ENCODE data around the gene FMC1.

Gene FMC1

DNA sequence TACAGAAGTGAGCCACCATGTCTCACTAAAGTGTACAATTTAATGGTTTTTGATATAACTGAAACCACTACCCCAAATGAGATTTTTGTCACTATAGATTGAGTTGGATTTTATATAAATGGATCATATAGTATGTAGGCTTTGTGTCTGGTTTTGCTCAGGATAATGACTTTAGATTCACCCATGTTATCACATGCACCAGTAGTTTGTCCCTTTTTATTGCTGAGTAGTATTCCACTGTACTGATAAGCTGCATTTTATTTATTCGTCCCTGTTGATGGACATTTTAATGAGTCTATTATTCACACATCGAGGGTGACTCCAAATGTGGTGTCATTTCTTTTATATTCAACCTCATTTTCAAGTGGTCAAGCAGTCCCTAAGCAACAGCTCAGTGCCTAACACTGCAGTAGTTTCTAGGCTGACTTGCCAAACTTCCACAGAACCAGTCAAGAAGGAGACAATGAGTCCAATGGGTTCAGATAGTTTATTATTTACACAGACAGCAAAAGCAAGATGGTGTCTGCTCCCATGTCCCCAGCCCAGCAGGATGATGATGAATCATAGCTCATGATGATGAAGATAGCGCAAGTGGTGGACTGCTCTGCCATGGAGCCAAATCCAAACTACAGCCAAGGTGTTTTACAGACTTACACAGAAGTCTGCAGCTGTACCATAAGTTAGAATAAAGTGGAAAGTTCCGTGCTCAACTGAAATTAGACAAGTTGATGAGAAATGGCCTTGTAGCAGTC, 6.6 kb upstream of the FMC1 start:
- Histone ChIP-seq H3K9me3 (no peaks in the 10 kb centered on the region), H3K27me3 (no peaks in the 10 kb centered on the region), H3K36me3 (no peaks in the 10 kb centered on the region), H3K4me3 (ENCODE audit: low read depth in 1 of 2, low read length in 1 of 2) (no peak overlapping the region), H3K4me1 (ENCODE audit: control insufficient read depth in 1 of 2, insufficient read depth in 1 of 2, low read depth in 1 of 2, low read length in 1 of 2) (peaks cover under 1 to 9% of the 10 kb centered on the region in 2 experiments), H3K27ac (no peak overlapping the region)
- TF ChIP-seq, protein P1, sequence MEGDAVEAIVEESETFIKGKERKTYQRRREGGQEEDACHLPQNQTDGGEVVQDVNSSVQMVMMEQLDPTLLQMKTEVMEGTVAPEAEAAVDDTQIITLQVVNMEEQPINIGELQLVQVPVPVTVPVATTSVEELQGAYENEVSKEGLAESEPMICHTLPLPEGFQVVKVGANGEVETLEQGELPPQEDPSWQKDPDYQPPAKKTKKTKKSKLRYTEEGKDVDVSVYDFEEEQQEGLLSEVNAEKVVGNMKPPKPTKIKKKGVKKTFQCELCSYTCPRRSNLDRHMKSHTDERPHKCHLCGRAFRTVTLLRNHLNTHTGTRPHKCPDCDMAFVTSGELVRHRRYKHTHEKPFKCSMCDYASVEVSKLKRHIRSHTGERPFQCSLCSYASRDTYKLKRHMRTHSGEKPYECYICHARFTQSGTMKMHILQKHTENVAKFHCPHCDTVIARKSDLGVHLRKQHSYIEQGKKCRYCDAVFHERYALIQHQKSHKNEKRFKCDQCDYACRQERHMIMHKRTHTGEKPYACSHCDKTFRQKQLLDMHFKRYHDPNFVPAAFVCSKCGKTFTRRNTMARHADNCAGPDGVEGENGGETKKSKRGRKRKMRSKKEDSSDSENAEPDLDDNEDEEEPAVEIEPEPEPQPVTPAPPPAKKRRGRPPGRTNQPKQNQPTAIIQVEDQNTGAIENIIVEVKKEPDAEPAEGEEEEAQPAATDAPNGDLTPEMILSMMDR (IDR thresholded peaks at IDR 0.05), result no peak

DNA sequence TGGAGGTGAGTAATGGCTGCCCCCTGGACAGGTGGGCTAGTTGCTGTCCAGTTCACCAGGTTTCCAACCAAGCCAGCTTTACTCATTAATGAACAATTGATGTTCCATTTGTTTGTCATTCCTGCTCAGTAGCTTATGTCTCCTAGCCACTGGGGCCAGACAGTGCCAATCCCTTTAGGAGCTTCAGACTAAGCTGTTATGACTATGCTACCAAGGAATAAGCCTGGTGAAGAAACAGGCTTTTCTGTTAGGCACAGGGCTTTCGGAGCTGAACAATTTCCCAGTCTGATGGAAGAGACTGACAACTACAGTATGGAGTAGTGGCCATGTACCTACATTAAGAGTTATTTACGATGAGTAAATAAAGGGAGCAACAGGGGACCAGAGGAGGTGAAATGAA, 2.1 kb upstream of the FMC1 start:
- H3K4me1 ChIP-seq (ENCODE audit: control insufficient read depth in 1 of 2, insufficient read depth in 1 of 2, low read depth in 1 of 2, low read length in 1 of 2), result peaks cover 17 to 25% of the 10 kb centered on the region in 2 experiments
- H3K36me3 ChIP-seq, result no peaks in the 10 kb centered on the region
- H3K27me3 ChIP-seq, result no peaks in the 10 kb centered on the region
- TF ChIP-seq, protein P1 (IDR thresholded peaks at IDR 0.05), result no peak
- H3K9me3 ChIP-seq, result no peaks in the 10 kb centered on the region
- H3K27ac ChIP-seq, result peak overlapping the region; percentile 98
- no peak overlapping the region for H3K4me3 ChIP-seq (ENCODE audit: low read depth in 1 of 2, low read length in 1 of 2)

DNA sequence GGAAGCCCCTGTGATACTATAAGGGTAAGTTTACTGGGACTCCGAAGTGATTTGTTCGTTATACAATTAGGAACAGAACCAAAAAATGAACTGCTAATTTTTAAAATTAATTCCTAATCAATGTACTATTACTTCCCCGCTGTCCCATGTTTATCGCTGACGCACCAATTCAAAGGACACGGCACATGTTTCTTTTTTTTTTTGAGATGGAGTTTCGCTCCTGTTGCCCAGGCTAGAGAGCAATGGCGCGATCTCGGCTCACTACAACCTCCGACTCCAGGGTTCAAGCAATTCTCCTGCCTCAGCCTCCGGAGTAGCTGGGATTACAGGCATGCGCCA, 1.5 kb upstream of the FMC1 start:
- Histone ChIP-seq H3K27me3 (no peaks in the 10 kb centered on the region), H3K27ac (peak overlapping the region; percentile 98), H3K36me3 (no peaks in the 10 kb centered on the region), H3K4me1 (ENCODE audit: control insufficient read depth in 1 of 2, insufficient read depth in 1 of 2, low read depth in 1 of 2, low read length in 1 of 2) (peaks cover 17 to 25% of the 10 kb centered on the region in 2 experiments), H3K4me3 (ENCODE audit: low read depth in 1 of 2, low read length in 1 of 2) (peak overlapping the region; percentile 76 to 91), H3K9me3 (no peaks in the 10 kb centered on the region)
- TF ChIP-seq, protein P1 (IDR thresholded peaks at IDR 0.05), result no peak

DNA sequence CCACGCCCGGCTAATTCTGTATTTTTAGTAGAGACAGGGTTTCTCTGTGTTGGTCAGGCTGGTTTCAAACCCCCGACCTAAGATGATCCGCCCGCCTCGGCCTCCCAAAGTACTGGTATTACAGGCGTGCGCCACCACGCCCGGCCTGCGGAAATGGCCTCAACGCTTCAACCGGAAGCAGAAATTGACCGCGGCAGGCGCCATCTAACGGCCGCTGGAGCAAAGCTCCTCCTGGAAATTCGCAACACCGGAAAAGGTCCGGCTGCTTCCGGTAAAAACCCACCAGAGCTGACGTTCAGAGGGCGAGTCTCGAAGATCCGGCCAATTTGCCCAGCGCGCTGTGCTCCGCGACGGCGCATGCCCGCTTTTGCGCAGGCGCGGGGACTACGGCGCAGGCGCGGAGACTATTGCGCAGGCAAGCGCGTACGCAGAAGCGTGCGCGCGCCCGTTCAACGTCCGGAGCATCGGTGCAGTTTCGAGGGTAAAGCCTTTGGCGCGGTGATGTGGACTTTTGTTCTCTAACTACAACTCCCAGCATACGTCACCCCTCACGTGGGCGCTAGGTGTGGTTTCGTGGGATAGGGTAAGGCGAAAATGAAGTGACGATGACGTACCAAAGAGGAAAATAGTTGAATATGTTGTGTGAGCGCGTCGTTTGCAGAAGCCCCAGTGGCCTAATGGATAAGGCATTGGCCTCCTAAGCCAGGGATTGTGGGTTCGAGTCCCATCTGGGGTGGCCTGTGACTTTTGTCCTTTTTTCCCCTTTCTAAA, 915 bp upstream of the FMC1 start:
- Histone ChIP-seq H3K4me1 (ENCODE audit: control insufficient read depth in 1 of 2, insufficient read depth in 1 of 2, low read depth in 1 of 2, low read length in 1 of 2) (peaks cover 17 to 25% of the 10 kb centered on the region in 2 experiments), H3K27ac (peak overlapping the region; percentile 98), H3K4me3 (ENCODE audit: low read depth in 1 of 2, low read length in 1 of 2) (peak overlapping the region; percentile 76 to 91), H3K9me3 (no peaks in the 10 kb centered on the region), H3K36me3 (no peaks in the 10 kb centered on the region), H3K27me3 (no peaks in the 10 kb centered on the region)
- TF ChIP-seq, protein P1 (IDR thresholded peaks at IDR 0.05), result peak; percentile 84

DNA sequence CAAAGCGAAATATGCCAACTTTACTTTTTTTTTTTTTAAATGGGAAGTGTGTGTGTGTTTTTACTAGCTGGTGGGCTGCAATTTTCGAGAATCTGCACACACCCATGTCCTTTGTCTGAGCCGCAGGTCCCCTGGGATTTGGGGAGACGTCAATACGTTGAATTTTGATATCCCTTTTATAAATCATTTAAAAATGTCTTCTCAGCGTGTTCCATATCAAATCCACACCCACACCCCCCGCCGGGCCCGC, 404 bp upstream of the FMC1 start:
- Histone ChIP-seq H3K4me1 (ENCODE audit: control insufficient read depth in 1 of 2, insufficient read depth in 1 of 2, low read depth in 1 of 2, low read length in 1 of 2) (peaks cover 17 to 25% of the 10 kb centered on the region in 2 experiments), H3K27me3 (no peaks in the 10 kb centered on the region), H3K9me3 (no peaks in the 10 kb centered on the region), H3K4me3 (ENCODE audit: low read depth in 1 of 2, low read length in 1 of 2) (peak overlapping the region; percentile 76 to 91), H3K27ac (peak overlapping the region; percentile 98), H3K36me3 (no peaks in the 10 kb centered on the region)
- TF ChIP-seq, protein P1 (IDR thresholded peaks at IDR 0.05), result no peak

Data from neutrophil (primary cell).